ENCODE results near the gene TSLP. TPM values are rescaled to one million over a fixed set of nuclear protein-coding genes. Genes with fewer than 3 reads are reported as not detected.

The TSLP gene
- total RNA-seq, 1 donor from 2014 or later = 1.7 TPM

DNA sequence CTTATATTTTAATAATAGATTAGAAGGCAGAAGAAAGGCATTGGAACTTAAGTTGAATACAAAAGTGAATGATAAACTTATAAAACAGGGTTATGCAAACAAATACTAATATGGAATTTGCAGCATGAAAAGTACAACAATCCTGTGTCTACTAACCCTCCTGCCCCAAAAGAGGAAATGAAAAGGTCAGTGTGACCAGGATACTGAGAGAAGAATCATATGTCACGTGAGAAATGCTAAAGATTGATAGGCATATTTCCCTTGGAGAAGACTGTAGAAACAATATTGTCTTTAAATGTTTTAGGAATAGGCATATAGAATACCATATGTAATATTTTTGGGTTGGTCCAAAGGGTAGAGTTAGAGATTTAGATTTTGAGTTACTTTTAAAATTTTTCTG is 24.5 kb downstream of the TSLP start:
- Histone ChIP-seq H3K27ac (no peak overlapping the region), H3K27me3 (no peaks in the 10 kb centered on the region), H3K36me3 (peaks cover 41% of the 10 kb centered on the region), H3K4me3 (no peak overlapping the region), H3K4me1 (peaks cover 13% of the 10 kb centered on the region), H3K9me3 (no peaks in the 10 kb centered on the region)
- TF ChIP-seq, protein P1, sequence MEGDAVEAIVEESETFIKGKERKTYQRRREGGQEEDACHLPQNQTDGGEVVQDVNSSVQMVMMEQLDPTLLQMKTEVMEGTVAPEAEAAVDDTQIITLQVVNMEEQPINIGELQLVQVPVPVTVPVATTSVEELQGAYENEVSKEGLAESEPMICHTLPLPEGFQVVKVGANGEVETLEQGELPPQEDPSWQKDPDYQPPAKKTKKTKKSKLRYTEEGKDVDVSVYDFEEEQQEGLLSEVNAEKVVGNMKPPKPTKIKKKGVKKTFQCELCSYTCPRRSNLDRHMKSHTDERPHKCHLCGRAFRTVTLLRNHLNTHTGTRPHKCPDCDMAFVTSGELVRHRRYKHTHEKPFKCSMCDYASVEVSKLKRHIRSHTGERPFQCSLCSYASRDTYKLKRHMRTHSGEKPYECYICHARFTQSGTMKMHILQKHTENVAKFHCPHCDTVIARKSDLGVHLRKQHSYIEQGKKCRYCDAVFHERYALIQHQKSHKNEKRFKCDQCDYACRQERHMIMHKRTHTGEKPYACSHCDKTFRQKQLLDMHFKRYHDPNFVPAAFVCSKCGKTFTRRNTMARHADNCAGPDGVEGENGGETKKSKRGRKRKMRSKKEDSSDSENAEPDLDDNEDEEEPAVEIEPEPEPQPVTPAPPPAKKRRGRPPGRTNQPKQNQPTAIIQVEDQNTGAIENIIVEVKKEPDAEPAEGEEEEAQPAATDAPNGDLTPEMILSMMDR (IDR thresholded peaks at IDR 0.05) = no peak
- ATAC-seq (no peak), DNase-seq (no peak)
- intact Hi-C loops (cut with DNase I) = no loop called here

DNA sequence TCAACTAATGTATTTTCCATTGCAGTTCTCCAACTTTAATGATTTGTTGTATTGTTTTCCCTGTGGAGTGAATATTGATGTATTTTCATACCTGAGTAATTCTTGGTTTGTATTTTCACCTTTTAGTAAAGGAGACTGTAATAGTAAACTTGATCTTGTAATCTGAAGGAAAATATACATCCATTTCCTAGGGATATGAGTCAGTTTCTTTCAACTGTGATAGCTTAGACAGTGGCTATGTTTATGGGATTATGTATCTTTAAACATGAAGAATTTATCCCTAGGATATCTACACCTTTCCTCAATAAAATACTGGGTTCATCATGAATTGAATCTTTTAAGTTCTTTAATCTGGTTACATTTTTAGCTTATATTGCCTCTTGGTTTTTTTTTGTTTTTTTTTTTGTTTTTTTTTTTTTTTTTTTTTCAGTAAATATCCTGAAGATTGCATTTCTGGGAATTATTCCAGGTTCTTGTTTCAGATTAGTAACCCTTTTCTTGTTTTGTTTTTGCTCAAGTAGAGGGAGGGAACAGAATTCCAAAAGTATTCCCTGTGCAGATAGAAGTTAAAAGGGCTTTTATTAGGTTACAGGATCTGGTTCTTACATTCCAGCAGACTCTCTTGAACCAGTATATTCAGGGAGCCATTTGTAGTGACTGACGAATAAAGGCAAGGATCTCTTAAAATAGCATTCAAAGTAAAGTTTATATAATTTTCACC is 27.7 kb downstream of the TSLP start:
- DNase-seq = no peak
- H3K4me3 ChIP-seq = no peak overlapping the region
- TF ChIP-seq, protein P1 (IDR thresholded peaks at IDR 0.05) = no peak
- H3K36me3 ChIP-seq = peaks cover 73% of the 10 kb centered on the region
- intact Hi-C loops (cut with DNase I) = no loop called here
- H3K4me1 ChIP-seq = peaks cover under 1% of the 10 kb centered on the region
- no peak for ATAC-seq
- no peaks in the 10 kb centered on the region for H3K9me3 ChIP-seq
- no peaks in the 10 kb centered on the region for H3K27me3 ChIP-seq
- H3K27ac ChIP-seq = no peak overlapping the region

DNA sequence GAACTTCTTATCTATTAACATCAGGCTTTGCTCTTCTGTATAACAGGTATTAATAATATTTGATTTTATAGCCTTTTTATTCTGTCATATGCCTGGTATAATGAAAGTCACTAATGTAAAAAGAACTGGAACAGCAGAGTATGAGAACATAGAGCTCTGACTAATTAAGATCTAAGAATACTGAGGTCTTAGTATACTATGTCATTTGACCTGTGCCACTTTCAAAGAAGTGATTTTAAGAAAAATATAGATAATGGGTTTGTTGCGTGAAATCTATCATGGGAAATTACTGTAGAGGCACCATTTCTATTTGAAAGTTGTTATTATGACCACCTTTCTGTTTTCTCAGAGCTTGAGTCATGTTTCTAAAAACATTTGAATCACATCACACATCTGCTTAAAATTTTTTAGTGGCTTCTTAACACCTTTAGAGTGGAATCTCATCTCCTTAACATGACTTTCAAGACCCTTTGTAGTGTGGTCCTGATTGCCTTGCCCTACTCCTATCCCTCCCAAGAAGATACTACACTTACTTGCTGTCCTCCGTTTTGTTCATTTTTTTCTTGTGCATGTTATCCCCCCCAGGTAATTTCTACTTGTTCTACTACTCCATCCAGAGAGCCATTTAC is 34.9 kb downstream of the TSLP start:
- Histone ChIP-seq H3K4me1 (no peaks in the 10 kb centered on the region), H3K36me3 (peaks cover 99% of the 10 kb centered on the region), H3K9me3 (no peaks in the 10 kb centered on the region), H3K27ac (no peak overlapping the region), H3K4me3 (no peak overlapping the region), H3K27me3 (no peaks in the 10 kb centered on the region)
- ATAC-seq (no peak), DNase-seq (no peak)
- TF ChIP-seq, protein P1 (IDR thresholded peaks at IDR 0.05) = no peak
- intact Hi-C loops (cut with DNase I) = no loop called here

DNA sequence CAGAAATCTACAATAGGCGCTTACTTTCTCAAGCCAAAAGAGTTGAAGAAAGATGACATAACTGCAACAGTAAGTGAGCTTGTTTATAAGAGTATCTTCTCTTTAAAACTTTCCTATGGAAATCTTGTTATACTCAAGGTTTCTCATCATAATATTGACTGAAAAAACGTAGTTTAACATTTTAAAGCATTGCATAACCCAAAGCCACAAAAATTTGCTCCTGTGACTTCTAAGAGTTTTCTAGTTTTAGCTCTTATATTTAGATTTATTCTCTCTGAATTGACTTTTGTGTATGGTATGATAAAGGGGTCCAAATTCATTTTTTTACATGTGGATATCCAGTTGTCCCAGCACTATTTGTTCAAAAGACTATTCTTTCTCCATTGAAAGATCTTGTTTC is 35.9 kb downstream of the TSLP start:
- DNase-seq (no peak), ATAC-seq (no peak)
- Histone ChIP-seq H3K27me3 (no peaks in the 10 kb centered on the region), H3K9me3 (no peaks in the 10 kb centered on the region), H3K4me1 (no peaks in the 10 kb centered on the region), H3K27ac (no peak overlapping the region), H3K36me3 (peaks cover 99% of the 10 kb centered on the region), H3K4me3 (no peak overlapping the region)
- TF ChIP-seq, protein P1 (IDR thresholded peaks at IDR 0.05) = no peak
- intact Hi-C loops (cut with DNase I) = no loop called here

DNA sequence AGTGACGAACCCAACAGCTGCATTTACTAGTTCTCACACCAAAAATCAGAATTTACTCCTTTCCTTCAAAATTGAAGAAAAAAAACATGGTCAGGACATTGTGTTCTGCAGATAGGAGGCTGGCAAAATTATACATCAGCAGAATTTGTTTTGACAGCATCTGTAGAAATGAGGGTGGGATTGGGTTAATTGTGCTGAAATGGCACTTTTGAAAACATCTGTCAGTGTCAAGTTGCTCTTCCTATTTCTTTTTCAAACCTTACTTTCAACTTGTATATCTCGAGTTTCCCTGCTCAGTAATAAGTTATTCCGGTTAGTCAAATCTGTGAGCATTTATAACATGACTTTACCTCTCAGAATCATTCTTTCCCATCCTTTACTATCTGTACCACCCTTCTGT is 40.4 kb downstream of the TSLP start:
- intact Hi-C loops (cut with DNase I) = no loop called here
- TF ChIP-seq, protein P1 (IDR thresholded peaks at IDR 0.05) = no peak
- Histone ChIP-seq H3K4me3 (no peak overlapping the region), H3K9me3 (no peaks in the 10 kb centered on the region), H3K27ac (no peak overlapping the region), H3K36me3 (peaks cover 80% of the 10 kb centered on the region), H3K27me3 (no peaks in the 10 kb centered on the region), H3K4me1 (peaks cover 7% of the 10 kb centered on the region)
- DNase-seq (no peak), ATAC-seq (no peak)
